ENCODE data around the gene PFDN4. TPM values are rescaled to one million over a fixed set of nuclear protein-coding genes. Genes with fewer than 3 reads are reported as not detected.

The PFDN4 gene, protein sequence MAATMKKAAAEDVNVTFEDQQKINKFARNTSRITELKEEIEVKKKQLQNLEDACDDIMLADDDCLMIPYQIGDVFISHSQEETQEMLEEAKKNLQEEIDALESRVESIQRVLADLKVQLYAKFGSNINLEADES
- 26.8 TPM for total RNA-seq
- long read RNA-seq, transcript PFDN4-201 (4 exons, 1,462 nt) = major isoform, 12 of 15 reads
- long read RNA-seq, partial matches to known transcripts = 1 of 15 reads
- long read RNA-seq, other reads (novel, unspliced or antisense) = 2 of 15 reads

DNA sequence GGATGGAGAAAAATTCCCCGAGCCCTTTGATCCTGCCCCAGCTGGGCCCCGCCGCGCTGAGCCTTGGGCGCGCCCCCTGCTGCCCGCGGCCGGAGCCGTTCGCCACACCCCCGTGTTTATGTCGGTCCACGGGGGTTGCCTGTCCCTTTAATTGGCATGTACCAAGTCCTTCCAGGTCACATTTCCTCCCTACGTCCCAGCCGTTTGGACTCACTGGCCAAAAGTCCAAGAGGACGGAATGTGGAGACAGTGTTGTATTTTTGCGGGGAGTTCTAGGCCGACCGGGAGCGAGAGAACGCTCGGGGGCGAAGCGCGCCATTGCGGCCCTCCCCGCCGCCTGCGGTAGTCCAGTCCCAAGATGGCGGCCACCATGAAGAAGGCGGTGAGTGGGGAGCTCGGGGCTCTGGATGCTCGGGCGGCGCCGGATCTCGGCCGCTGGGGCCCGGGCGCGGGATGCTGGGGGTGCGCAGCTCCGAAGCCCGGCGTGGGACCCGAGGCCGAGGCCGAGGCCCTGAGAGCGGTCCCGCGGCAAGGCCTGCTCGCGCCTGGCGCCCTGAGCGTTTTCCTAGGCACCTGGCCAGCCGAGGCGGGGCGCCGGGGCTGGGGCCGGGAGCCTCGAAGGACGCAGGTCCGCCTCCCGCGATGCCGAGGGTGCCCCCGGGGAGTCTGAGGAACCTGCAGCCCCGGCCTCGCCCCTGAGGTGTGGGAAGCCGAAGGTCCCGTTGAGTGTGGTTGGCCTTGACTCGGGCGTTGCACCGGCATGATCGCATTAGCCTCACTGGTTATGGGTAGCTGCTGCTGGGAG lies at the start of gene PFDN4:
Gene PFDN4, plus strand, starts transcription at position 345 of the 805 bp plus-strand sequence. Its CDS starts 14 bp downstream, at position 359.
- ATAC-seq (ENCODE audit: poor library complexity) (peak; percentile 98), DNase-seq (peak; percentile 90)
- intact Hi-C loops (cut with DNase I) = no loop called here

DNA sequence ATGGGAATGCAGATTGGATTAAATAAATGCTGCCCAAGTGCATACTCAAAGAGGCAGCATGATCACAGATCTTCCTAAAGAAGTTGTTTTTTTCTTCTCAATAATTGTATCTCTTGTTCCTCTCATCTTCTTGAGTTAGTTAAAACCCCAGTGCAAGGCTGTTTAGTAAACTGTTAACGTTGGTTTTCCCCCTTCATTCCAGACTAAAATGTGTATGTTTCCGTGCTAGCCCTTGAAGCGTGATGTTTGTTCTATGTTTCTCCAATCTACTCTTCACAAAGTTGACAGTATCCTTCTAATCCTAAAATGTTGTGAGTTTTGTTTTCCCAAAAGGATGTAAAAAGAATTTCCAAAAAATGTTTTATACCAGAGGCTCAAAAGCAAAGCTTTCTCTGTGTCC lies 49.7 kb upstream of the PFDN4 start:
- DNase-seq (no peak), ATAC-seq (ENCODE audit: poor library complexity) (no peak)
- intact Hi-C loops (cut with DNase I) = no loop called here

DNA sequence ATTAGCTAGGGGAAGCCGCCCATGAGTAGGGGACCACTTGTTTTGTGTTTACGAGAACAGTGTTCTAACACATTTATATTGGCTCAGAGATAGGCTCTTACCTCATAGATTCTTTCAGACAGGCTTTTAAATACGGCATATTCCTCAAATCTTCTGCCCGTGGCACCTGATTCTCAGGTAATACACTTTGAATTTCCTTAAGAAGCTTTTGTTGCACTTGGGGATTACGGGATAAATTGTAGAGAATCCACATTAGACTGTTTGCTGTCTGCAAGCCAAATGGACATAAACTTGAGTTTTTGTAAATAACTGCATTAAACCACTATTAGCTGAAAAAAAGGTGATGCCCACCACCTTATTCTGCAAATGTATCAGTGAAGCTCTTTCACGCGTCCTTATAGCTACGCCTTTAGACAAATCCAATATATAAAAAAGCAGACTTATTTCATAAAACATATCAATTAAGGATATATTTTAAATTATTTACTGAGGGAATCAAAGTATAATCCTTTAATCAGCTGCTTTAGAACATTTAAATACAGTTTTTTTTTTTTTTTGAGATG lies 49.0 kb upstream of the PFDN4 start:
- intact Hi-C loops (cut with DNase I) = no loop called here
- DNase-seq (no peak), ATAC-seq (ENCODE audit: poor library complexity) (no peak)

DNA sequence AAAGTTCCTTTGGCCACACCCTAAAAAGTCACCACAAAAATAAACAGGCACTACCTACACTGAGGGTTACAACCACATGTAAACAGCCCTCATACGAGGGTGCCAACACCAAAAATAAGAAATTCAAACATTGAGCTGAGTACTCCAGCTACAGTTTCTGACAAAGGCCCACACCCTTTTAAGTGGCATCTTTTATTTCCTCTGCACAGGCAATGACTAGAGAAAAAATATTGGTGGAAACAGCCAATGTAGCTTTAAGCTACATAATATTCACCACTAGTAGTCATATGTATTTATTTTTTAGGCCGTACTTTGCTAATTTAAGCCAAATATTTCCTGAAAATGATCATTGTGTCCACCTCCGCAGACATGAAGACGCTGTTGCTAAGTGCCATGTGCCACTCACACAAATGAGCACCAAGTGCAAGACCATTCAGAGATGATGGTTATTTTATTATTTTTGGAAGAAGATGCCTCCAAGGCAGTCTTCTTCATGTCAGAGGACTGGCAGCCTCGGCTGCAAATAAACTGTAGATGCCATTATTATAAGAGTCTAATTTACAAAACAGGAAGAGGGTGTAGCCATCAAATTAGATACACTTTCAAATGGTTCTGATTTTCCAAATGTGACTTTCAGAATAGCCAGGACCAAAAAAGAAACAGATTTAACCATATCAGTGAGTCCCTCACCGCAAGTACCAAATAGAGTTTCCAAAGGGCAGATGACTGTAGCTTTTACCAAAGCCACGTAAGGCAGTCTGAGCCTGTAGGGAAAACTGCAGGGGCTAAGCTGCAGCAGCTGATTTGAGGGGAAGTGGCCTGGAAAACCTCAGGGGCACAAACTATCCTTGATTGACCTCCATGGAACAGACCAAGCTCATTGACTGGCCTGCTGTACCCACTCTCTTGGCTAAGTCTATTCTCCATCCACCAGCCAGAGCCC lies 47.6 kb upstream of the PFDN4 start:
- no peak for DNase-seq
- intact Hi-C loops (cut with DNase I) = no loop called here
- ATAC-seq (ENCODE audit: poor library complexity) = no peak

DNA sequence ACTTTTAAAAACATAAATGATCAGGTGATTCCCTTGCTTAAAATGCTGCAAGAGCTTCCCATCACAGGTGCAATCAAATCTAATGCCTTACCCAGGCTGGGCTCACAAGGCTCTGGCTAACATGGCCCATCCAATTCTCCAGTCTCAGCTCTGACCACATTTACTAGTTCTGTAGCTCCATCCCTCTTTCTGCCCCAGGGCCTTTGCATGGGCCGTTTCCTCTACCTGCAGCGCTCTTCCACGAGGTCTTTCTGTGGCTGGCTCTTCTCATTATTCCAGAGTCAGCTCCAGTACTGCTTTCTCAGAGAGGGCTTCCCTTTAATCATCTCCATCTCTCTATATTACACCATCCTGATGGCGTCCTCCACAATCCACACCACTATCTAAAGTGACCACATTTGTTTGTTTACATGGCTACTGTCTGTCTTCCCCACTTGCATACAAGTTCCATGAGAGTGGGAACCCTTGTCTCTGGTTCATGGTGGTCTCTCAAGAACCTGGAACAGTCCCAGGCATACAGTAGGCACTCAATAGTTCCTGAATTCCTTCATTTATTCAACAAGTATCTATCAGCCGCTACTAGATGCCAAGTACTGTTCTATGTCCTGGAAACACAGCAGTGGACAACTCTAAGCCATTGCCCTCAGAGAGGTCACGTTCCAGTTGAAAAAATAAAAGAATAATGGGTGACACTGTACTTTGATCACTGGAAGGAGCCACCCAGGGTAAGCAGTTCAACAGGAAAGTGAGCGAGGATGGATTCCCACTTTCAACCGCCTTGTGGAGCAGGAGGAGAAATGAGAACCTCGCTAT lies 46.7 kb upstream of the PFDN4 start:
- no peak for ATAC-seq (ENCODE audit: poor library complexity)
- intact Hi-C loops (cut with DNase I) = no loop called here

DNA sequence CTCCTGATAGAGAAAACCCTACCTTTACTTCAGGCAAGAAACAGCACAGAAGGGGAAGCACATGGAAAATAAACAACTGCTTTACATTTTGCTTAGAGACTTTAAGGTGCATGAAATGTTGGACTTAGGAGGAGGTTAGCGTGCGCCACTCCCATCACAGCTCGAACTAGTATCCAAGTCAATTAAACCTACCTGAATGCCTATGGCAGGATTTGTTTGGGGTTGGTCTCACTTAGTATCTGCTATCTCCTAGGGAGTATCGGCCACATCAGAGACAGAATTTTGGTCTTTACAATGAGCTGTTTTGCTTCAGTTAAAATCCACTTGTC lies 46.1 kb upstream of the PFDN4 start:
- DNase-seq (no peak), ATAC-seq (ENCODE audit: poor library complexity) (no peak)
- intact Hi-C loops (cut with DNase I) = no loop called here

More for the DNA sequence above, 46.7 kb upstream of the PFDN4 start:
- no peak for DNase-seq

DNA sequence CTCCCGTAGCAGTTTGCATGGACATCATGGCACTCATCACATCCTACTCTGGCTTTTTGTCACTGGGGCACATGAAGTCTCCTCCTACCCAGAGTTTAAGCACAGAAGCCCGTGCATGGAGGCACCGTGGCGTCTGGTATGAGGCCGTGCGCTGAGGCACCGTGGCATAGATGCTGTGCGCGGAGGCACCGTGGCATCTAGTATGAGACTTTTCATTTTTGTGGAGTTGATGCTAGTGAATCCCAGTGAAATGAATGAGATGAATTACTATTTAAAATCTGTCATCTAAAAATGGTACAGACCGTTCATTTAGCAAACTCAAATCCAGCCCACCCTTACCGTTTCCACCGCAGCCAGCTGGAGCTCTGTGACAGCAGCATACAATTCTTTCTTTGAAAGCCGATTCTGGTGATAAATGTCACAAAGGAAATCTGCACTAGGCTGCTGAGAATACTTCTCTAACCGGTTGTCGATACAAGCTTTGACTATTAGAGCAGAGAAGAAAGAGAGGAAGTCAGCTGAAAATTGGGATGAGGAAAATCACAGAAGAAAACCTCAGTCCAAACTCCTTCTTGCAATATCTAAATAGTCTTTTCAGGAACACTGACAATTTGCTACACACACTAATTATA lies 45.4 kb upstream of the PFDN4 start:
- intact Hi-C loops (cut with DNase I) = no loop called here
- ATAC-seq (ENCODE audit: poor library complexity) = no peak
- no peak for DNase-seq

DNA sequence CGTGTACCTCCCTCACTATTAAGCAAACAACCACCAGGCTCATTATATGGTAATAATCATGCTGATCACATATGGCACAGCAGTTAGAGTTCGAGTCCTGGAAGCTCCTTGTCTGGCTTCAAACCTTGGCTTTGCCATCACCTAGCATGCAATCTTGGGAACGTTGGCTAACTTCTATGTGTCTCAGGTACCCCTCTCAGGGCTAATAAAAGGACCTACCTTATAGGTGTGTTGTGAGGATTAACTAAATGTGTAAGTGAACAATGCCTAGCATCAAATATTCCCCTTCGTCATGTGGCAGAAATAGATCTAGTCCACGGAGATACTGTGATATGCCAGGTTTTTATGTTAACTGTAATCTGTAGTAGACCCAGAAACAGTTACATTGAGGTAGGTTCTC lies 44.5 kb upstream of the PFDN4 start:
- intact Hi-C loops (cut with DNase I) = no loop called here
- no peak for ATAC-seq (ENCODE audit: poor library complexity)

DNA sequence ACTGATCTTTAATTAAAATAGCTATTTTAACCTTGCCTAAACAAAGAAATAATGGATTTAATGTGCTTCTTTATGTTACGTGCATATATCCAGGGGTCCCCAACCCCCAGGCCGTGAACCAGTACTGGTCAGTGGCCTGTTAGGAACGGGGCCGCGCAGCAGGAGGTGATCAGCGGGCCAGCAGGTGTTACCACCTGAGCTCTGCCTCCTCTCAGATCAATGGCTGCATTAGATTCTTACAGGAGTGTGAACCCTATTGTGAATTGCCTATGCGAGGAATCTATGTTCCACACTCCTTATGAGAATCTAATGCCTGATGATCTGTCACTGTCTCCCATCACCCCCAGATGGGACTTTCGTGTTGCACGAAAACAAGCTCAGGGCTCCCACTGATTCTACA lies 42.9 kb upstream of the PFDN4 start:
- intact Hi-C loops (cut with DNase I) = no loop called here
- DNase-seq = no peak
- no peak for ATAC-seq (ENCODE audit: poor library complexity)

More for the DNA sequence above, 44.5 kb upstream of the PFDN4 start:
- DNase-seq = no peak

DNA sequence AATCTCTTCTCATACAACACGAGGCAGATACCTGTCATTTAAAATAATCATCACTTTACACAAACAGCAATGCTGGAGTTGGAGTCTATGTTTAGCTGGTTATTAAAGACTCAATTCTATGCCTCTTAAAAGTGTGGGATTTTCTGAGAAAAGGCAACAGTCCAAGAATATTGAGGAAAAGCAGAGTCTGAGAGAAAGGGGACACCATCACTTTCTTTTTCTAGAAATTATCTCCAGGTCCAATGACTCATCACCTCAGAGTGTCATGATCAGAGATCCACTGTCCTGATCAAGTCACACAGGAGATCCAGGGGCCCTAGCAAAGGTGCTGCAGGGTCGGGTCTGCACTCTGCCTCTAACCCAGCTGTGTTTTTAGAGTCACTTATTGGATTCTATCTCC lies 42.1 kb upstream of the PFDN4 start:
- intact Hi-C loops (cut with DNase I) = no loop called here
- DNase-seq = no peak
- no peak for ATAC-seq (ENCODE audit: poor library complexity)

DNA sequence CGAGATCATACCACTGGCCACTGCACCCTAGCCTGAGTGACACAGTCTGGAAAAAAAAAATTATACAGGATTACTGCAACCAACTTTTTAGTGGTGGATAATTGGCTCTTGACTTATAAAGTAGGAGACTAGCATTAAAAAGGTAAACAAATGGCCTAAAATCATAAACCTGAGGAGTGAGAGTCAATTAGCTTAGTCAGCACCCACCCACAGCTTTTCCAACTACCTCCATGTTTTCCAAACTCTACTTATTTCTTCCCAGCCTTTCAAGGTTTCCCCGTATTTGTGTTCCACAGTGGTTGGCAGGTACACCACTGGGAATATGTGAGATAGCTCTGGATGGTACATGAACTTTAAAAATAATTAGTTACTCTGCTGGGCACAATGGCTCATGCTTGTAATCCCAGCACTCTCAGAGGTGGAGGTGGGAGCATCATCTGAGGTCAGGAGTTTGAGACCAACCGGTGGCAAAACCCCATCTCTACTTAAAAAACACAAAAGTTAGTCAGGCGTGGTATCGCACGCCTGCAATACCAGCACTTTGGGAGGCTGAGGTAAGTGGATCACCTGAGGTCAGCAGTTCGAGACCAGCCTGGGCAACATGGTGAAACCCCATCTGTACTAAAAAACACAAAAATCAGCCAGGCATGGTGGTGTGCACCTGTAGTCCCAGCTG lies 40.8 kb upstream of the PFDN4 start:
- DNase-seq = no peak
- intact Hi-C loops (cut with DNase I) = no loop called here
- ATAC-seq (ENCODE audit: poor library complexity) = no peak

DNA sequence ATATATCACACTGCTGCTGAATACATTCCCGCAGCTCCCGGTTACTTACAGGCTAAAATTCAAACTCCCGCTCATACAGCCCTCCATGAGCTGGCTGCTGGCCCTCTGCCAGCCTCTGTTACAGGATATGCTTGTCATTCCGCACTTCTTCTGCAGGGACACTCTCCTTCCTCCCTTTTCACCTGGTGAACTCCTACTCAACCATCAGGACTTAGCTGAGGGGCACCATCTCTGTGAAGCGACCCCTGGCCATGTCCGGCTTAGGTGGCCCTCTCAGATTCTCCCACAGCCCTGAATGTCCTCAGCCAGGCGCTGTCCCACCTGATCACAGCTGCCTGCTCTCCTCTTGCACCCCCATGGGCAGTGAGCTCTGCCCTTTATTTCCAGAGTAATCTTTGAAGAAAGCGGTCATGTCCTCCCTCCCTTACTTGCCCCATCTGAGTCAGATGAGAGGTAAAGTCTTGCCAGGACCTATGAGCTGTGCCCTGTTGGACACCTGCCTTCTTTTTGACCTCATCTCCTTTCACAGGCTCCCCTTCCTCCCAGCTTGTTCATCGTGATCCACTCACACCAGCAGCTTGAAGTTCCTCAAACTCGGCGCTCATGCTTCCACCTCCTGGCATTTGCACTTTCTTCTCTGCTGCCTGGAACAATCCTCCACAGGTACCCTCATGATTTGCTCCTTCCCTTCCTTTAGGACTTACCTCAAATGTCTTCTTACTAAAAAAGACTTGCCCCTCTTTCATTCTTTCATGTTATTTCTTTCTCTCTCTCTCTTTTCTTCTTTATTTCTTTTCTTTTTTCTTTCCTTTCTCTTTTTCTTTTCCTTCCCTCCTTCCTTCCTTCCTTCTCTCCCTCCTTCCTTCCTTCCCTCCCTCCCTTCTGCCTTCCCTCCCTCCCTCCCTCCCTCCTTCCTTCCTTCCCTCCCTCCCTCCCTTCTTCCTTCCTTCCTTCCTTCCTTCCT lies 39.7 kb upstream of the PFDN4 start:
- intact Hi-C loops (cut with DNase I) = no loop called here
- ATAC-seq (ENCODE audit: poor library complexity) (no peak), DNase-seq (no peak)

DNA sequence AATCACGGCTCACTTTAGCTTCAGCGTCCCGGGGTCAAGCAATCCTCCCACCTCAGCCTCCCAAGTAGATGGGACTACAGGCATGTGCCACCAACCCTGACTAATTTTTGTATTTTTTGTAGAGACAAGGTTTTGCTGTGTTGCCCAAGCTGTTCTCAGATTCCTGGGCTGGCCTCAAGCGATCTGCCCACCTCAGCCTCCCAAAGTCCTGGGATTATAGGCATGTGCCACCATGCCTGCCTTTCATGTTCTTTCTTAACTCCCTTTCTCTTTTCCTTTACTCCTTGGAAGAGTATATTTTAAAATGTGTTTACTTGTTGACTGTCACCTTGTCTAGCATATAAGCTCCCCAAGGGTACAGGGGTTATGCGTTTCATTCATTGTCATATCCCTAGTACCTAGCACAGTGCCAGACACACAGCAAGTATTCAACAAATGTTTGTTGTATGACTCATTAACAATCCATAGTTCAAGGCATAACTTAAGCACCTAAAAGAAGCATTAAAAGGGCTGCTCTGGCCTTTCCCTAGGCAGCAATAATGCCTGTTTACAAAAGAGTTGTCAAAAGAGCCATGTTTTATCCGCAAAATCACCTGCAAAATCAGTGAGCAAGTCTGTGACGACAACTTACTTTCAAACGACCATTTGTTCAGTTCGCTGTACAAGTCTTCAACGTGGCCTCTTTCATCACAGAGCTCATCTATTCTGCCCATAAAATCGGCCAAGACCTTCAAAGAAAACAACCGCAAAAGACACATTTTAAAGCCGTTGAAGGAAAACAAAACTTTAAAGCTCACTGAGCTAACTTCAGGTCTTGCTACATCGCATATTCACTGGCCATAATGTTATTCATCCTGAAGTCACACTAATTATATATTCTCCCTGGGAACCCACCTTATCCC lies 38.7 kb upstream of the PFDN4 start:
- no peak for ATAC-seq (ENCODE audit: poor library complexity)
- DNase-seq = no peak
- intact Hi-C loops (cut with DNase I) = no loop called here

DNA sequence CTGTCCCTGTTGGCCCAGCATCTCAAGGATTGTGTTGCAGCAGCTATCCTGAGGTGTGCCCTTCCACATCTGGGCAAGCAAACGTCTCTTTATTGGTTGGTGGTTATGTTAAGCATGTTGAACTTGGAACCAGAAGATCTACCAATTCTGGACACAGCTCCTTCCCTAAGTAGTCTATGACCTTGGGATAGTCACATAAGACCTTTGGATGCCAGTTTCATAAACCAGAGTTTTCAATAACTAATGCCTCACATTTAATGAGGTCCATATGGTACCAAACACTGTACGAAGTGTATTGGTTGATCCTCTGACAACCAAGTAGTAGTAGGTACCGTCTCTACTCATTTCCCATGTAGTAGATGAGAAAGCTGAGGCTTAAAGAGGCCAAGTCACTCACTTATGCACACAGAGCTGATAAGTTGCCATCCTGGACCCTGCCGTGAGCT lies 37.8 kb upstream of the PFDN4 start:
- intact Hi-C loops (cut with DNase I) = no loop called here
- DNase-seq = no peak
- ATAC-seq (ENCODE audit: poor library complexity) = no peak

DNA sequence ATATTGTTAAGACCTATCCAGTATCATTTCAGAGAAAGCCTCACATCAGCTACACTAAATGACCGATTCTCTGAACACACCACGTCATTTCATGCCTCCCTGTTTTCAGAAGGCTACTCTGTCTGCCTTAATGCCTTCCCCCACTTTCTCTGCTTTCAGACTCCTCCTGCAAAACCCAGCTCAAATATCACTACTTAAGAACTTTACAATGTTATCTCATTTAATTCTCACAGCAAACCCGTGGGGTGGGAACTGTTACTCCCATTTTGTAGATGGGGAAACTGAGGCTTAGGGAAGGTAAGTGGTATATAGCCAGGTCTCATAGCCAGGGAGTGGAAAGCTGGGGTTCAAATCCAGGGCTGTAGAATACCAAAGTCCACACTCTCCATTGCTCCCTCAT lies 36.9 kb upstream of the PFDN4 start:
- no peak for DNase-seq
- intact Hi-C loops (cut with DNase I) = no loop called here
- ATAC-seq (ENCODE audit: poor library complexity) = no peak
